ENCODE results near the gene CRAT. TPM values are rescaled to one million over a fixed set of nuclear protein-coding genes. Genes with fewer than 3 reads are reported as not detected.

The CRAT gene
- total RNA-seq, 2 donors from 2014 or later: 62.3 to 78.3 TPM

DNA sequence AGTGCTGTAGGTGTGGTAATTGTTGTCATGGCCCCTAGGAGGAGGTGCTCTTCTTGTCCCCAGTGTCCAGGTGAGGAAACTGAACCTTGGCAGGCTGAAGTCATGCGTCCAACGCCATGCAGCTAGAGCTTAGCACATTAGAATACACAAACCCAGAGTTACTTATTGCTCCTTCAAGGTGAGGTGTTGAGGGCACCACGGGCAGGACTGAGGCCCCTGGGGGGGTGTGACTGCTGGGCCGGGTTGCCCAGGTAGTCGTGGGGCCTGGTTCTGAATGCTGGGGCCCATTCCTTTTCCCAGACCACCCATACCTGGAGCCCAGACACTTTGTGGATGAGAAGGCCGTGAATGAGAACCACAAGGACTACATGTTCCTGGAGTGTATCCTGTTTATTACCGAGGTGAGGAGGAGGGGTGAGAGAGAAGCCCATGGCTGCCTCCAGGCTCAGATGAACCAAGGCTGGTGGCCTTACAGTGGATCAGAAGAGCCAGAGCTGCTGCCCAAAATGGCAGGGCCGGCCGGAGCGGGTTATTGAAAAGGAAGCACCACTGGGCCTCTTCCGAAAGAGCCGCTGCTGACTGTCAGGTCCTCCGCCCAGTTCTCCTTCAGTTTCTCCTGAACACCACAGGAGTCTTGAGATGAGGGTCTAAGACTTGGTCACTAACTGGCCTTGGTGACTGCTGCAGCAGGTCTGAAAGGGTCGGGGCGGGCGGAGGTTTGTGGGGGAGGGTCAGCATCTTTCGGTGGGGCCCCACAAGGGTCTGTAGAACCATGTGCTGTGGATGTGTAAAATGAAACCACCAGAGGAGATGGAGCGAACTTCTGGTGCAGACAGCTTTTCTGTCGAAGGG, 26.9 kb upstream of the CRAT start:
- no peak for DNase-seq
- Histone ChIP-seq H3K9ac (ENCODE audit: low read depth in 2 of 2, low read length in 2 of 2) (peak overlapping the region in 1 of 2 donors; percentile 4), H3K36me3 (peaks cover 11% of the 10 kb centered on the region), H3K27me3 (no peaks in the 10 kb centered on the region), H3K27ac (peak overlapping the region; percentile 98), H3K4me3 (no peak overlapping the region), H3K9me3 (no peaks in the 10 kb centered on the region), H3K4me1 (peaks cover 22% of the 10 kb centered on the region)
- intact Hi-C loops (cut with DNase I): loop anchor here (2.0 to 5.0 kb wide), 2 partner anchors 473 to 650 kb away; no protein-coding TSS in a partner anchor
- TF ChIP-seq CTCF (IDR thresholded peaks at IDR 0.05): no peak

GRCh38 chr9:129136446-129137035, 25.9 kb upstream of the CRAT start:
- Histone ChIP-seq H3K27ac (no peak overlapping the region), H3K9me3 (no peaks in the 10 kb centered on the region), H3K4me1 (peaks cover 14% of the 10 kb centered on the region), H3K4me3 (no peak overlapping the region), H3K36me3 (peaks cover 11% of the 10 kb centered on the region), H3K9ac (ENCODE audit: low read depth in 2 of 2, low read length in 2 of 2) (no peak overlapping the region), H3K27me3 (no peaks in the 10 kb centered on the region)
- TF ChIP-seq CTCF (IDR thresholded peaks at IDR 0.05): no peak
- intact Hi-C loops (cut with DNase I): loop anchor here (2.0 to 5.0 kb wide), 2 partner anchors 474 to 651 kb away; no protein-coding TSS in a partner anchor
- DNase-seq: no peak

- Histone ChIP-seq H3K4me1 (peaks cover 4% of the 10 kb centered on the region), H3K4me3 (no peak overlapping the region), H3K9ac (ENCODE audit: low read depth in 2 of 2, low read length in 2 of 2) (no peak overlapping the region), H3K27ac (no peak overlapping the region), H3K36me3 (peaks cover 11% of the 10 kb centered on the region), H3K27me3 (no peaks in the 10 kb centered on the region), H3K9me3 (no peaks in the 10 kb centered on the region)
- TF ChIP-seq CTCF (IDR thresholded peaks at IDR 0.05): no peak
- no peak for DNase-seq
- intact Hi-C loops (cut with DNase I): loop anchor here (5.0 kb wide), 1 partner anchor 652 kb away; no protein-coding TSS in a partner anchor
These were observed 24.9 kb upstream of the CRAT start for GRCh38 chr9:129135476-129135875.

DNA sequence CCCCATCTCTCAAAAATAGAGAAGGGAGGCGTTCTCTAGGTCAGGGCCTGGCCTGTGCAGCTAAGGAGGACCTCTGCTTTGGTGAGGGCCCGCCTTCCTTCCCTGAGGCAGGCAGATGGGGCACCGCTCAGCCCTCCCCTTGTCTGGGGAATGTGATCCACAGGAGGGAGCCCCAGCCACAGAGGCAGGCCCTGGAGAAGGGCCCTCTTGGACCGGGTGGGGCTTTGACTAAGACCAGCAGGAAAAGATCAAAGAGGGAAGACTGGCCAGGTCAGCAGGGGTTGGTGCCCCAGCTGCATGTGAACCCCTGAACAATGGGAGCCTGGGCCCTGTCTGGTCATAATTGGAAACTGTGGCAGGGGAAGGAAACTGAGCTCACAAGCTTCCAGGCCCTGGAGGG, 22.5 kb upstream of the CRAT start:
- no peak for DNase-seq
- no peak overlapping the region for H3K27ac ChIP-seq
- no peaks in the 10 kb centered on the region for H3K9me3 ChIP-seq
- no peaks in the 10 kb centered on the region for H3K4me1 ChIP-seq
- H3K4me3 ChIP-seq: no peak overlapping the region
- peaks cover 11% of the 10 kb centered on the region for H3K36me3 ChIP-seq
- no peaks in the 10 kb centered on the region for H3K27me3 ChIP-seq
- intact Hi-C loops (cut with DNase I): no loop called here
- TF ChIP-seq CTCF (IDR thresholded peaks at IDR 0.05): no peak
- no peak overlapping the region for H3K9ac ChIP-seq (ENCODE audit: low read depth in 2 of 2, low read length in 2 of 2)

DNA sequence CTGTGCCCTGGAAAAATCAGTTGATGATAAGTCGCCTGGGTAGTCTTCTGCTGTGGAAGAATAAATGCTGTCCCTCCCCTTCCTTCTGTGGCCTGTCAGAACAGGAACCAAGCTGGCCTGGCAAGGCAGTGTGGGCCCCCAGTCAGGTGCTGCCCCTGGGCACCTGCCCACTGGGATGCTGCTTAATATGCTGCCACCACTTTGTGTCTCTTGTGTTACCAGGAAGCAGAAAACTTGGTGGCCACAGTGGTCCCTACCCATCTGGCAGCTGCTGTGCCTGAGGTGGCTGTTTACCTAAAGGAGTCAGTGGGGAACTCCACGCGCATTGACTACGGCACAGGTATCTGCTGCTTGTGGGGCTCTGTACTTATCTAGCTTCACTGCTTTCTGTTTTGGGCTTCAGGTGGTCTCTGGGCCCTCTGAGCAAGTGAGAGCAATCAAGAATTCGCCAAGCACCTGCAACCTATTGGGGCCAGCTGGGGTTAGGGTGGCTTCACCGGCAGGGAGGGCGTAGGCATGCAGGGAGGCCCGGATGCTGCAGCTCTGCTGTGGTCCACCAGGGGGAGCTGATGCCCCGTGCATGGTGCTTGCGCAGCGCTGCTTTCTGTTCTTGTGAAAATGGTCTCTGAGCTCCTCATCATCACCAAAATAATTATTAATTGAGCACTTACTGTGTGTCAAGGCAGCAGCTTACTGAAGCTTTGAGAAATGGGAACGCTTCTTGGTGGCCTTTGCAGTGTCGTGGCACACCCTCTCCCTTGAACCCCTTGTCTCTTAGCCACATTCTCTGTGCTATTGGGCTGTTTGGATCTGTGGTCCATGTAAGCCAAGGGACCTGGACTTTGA, 20.9 kb upstream of the CRAT start:
- Histone ChIP-seq H3K4me1 (no peaks in the 10 kb centered on the region), H3K36me3 (peaks cover 1% of the 10 kb centered on the region), H3K27me3 (no peaks in the 10 kb centered on the region), H3K4me3 (no peak overlapping the region), H3K9me3 (no peaks in the 10 kb centered on the region), H3K9ac (ENCODE audit: low read depth in 2 of 2, low read length in 2 of 2) (no peak overlapping the region), H3K27ac (no peak overlapping the region)
- peak; percentile 85 for DNase-seq
- TF ChIP-seq CTCF (IDR thresholded peaks at IDR 0.05): peak; percentile 99
- intact Hi-C loops (cut with DNase I): no loop called here

All from colonic mucosa (tissue), 4 donors.